Uterus (tissue), 2 donors: ENCODE measurements around the gene GON4L.

Source experiments
- POLR2A ChIP-seq, 2 donors: fragments of 450-650 bp; IDR thresholded peaks; one replicate each; pipeline ENCODE4 v1.6.1; 2016; ENCODE audit warnings: antibody characterized with exemption in 2 of 2, mild to moderate bottlenecking in 1 of 2, moderate library complexity in 1 of 2
- TF ChIP-seq, protein P1 (sequence below), 4 experiments: fragments of 200-600 bp in 2 of 4; fragments of 450-650 bp in 2 of 4; sonication (generic) in 2 of 4; IDR thresholded peaks; one replicate each; pipeline ENCODE4 v1.5.1; 2016 to 2019; ENCODE audit warnings: antibody characterized with exemption in 4 of 4, mild to moderate bottlenecking in 2 of 4, moderate library complexity in 1 of 4

- TF ChIP-seq, protein P1, sequence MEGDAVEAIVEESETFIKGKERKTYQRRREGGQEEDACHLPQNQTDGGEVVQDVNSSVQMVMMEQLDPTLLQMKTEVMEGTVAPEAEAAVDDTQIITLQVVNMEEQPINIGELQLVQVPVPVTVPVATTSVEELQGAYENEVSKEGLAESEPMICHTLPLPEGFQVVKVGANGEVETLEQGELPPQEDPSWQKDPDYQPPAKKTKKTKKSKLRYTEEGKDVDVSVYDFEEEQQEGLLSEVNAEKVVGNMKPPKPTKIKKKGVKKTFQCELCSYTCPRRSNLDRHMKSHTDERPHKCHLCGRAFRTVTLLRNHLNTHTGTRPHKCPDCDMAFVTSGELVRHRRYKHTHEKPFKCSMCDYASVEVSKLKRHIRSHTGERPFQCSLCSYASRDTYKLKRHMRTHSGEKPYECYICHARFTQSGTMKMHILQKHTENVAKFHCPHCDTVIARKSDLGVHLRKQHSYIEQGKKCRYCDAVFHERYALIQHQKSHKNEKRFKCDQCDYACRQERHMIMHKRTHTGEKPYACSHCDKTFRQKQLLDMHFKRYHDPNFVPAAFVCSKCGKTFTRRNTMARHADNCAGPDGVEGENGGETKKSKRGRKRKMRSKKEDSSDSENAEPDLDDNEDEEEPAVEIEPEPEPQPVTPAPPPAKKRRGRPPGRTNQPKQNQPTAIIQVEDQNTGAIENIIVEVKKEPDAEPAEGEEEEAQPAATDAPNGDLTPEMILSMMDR (IDR thresholded peaks at IDR 0.05), result no peak
- no peak for TF ChIP-seq POLR2A (IDR thresholded peaks at IDR 0.05)
Measured at GRCh38 chr1:155904261-155904660, 47.2 kb upstream of the GON4L start.
